22Rv1 (cell line): ENCODE measurements around the gene KREMEN1.
"Not testable (repeated sequence)": the region's sequence is repeated elsewhere in the genome, so short reads cannot be mapped to it uniquely, and the experiment has no call there.

ENCODE experiments used
- H3K27ac ChIP-seq: fragments of 450-650 bp; 2 replicates; pipeline ENCODE4 v1.5.1; 2017
- ZFX ChIP-seq: fragments of 450-650 bp; IDR thresholded peaks from 2 replicates; pipeline ENCODE4 v1.6.1; 2017; ENCODE audit warnings: antibody characterized with exemption, borderline replicate concordance
- TF ChIP-seq, protein P1 (sequence below): fragments of 450-650 bp; IDR thresholded peaks from 2 replicates; pipeline ENCODE4 v1.5.1; 2017; ENCODE audit warnings: mild to moderate bottlenecking

Gene KREMEN1

DNA sequence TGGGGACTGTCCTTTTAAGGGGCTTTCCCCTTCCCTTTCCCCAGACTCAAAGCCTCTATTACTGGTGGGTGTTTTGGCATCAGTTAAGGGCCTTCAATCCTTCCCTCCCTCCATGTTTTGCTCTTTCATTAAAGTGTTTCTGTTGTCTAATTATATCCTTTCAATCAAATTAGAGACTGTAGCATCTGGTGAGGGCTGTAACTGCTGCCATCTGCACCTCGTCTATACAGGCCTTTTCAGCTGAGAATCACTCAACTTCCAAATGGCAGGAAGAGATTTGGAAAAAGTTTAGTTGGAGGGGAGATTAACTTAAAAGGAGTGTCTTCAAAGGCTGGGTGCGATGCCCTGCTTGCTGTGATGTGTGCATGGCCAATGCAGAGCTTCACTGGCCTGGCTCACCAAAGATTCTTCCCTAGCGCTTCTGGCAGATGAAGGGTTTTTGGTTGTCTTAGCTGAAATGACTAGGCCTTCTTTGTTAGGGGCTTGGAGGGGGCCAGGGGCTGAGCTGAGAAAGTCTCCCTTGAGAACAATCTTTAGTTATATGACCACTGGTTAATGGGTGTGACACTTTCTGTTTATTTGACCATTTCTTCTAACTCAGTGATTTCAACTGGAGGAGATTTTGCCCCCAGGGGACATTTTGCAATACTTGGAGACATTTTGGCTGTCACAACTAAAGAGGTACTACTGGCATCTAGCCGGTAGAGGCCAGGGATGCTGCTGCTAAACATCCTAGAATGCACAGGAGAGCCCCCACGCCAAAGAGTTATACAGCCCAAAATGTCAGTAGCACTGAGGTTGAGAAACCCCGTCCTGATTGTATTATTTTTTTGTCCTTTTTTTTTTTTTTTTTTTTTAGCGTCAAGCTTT lies 7.5 kb downstream of the KREMEN1 start:
- no peak overlapping the region for H3K27ac ChIP-seq

DNA sequence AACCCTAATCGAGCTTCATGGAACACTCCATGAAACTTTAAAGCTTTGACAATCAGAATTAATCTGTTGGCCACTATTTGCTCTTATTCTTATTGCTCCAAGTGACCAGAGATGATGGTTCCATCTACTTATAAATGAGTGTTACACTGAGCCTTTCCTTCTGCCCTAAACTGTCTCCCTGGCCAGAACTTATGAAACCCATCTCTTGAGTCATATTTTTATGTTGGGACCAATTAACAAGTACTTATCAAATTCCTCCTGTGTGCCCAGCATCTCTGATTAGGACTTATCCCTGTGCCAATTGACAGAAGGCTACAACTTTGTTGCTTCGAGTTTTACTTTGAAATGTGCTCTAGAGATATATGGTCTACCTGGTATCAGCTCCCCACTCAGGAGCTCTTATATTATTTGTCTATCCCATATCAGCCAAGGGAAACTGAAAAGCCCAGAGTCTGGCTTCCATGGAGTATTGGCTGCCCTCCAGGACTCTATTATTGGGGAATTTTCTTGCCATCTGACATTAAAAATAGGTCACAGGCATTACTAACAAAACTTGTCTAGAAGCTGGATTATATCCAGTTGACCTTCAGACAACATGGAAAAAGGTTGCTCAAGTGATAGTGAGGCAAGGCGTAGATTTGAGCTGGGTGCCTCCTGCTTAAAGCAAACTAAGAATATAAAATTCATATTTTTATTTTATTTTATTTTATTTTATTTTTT lies 8.8 kb downstream of the KREMEN1 start:
- H3K27ac ChIP-seq, result no peak overlapping the region

More for the DNA sequence above, 7.5 kb downstream of the KREMEN1 start:
- no peak for TF ChIP-seq ZFX
- TF ChIP-seq, protein P1, sequence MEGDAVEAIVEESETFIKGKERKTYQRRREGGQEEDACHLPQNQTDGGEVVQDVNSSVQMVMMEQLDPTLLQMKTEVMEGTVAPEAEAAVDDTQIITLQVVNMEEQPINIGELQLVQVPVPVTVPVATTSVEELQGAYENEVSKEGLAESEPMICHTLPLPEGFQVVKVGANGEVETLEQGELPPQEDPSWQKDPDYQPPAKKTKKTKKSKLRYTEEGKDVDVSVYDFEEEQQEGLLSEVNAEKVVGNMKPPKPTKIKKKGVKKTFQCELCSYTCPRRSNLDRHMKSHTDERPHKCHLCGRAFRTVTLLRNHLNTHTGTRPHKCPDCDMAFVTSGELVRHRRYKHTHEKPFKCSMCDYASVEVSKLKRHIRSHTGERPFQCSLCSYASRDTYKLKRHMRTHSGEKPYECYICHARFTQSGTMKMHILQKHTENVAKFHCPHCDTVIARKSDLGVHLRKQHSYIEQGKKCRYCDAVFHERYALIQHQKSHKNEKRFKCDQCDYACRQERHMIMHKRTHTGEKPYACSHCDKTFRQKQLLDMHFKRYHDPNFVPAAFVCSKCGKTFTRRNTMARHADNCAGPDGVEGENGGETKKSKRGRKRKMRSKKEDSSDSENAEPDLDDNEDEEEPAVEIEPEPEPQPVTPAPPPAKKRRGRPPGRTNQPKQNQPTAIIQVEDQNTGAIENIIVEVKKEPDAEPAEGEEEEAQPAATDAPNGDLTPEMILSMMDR, result no peak

DNA sequence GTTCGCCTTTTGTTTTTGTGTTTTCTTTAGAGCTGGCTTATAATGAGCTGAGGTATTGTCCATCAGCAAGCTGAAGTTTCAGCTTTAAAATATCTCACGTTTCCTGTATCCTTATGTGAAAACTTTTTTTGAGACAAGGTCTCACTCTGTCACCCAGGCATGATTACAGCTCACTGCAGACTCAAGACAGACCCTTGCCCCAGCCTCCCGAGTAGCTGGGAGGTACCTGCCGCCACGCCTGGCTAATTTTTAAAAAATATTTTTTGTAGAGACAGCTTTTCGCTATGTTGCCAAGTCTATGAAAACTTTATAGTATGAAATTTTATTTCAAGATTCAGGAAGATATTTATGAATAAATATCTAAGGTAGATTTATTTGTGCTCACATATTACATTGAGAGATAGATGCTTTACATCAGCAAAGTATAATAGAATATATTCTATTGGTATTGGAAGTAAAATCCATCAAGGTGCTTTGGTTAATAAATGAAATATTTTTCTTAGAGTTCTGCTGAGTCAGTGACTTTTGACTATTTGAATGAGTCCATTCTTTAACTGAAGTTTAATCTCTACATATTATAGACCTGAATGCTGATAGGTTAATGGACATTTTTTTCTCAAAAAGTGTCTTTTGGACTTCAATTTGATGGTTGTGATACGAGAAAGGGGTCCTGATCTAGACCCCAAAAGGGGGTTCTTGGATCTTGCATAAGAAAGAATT lies 10.2 kb downstream of the KREMEN1 start:
- H3K27ac ChIP-seq, result no peak overlapping the region
- TF ChIP-seq, protein P1, result no peak
- no peak for TF ChIP-seq ZFX

More for the DNA sequence above, 8.8 kb downstream of the KREMEN1 start:
- TF ChIP-seq, protein P1, result no peak

DNA sequence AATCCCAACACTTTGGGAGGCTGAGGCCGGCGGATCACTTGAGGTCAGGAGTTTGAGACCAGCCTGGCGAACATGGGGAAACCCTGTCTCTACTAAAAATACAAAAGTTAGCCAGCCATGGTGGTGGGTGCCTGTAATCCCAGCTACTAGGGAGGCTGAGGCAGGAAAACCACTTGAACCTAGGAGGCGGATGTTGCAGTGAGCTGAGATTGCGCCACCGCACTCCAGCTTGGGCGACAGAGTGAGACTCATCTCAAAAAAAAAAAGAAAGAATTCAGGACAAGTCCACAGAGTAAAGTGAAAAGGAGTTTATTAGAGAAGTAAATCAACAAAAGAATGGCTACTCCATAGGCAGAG lies 10.7 kb downstream of the KREMEN1 start:
- H3K27ac ChIP-seq, result not testable (repeated sequence)

DNA sequence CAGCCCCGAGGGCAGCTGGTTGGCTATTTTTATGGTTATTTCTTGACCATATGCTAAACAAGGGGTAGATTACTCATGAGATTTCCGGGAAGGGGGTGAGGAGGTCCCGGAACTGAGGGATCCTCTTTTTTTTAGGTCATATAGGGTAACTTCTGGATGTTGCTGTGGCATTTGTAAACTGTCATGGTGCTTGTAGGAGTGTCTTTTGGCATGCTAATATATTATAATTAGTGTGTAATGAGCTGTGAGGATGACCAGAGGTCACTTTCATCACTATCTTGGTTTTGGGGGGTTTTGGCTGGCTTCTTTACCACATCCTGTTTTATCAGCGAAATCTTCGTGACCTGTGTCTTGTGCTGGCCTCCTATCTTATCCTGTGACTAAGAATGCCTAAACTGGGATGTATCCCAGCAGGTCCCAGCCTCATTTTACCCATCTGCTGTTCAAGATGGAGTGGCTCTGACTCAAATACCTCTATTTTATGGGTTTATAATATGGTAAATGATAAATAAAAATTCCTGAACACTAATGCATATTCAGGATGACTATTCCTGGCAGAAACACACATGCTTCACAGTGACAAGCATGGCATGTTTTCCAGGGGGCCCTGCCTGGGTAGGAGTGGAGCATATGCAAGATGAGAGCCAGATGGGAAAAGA lies 11.2 kb downstream of the KREMEN1 start:
- H3K27ac ChIP-seq, result no peak overlapping the region
- TF ChIP-seq, protein P1, result no peak
- TF ChIP-seq ZFX, result no peak

DNA sequence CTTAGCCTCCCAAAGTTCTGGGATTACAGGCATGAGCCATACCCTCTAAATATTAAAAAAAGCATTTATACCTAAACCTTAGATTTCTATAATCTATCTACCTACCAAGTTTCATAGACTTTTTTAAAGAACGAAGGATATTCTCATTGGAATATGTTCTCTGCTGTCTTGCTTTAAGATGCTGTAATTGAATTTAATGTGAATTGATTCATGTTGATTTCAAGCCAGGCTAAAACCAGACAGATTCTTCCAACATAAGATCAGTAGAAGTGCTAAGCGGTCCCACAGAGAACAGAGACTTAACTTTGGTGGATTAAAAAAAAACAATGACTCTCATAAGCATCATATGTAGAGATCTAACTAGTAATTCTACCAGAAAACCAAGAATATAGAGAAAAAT lies 14.2 kb downstream of the KREMEN1 start:
- TF ChIP-seq ZFX, result no peak
- TF ChIP-seq, protein P1, result no peak

DNA sequence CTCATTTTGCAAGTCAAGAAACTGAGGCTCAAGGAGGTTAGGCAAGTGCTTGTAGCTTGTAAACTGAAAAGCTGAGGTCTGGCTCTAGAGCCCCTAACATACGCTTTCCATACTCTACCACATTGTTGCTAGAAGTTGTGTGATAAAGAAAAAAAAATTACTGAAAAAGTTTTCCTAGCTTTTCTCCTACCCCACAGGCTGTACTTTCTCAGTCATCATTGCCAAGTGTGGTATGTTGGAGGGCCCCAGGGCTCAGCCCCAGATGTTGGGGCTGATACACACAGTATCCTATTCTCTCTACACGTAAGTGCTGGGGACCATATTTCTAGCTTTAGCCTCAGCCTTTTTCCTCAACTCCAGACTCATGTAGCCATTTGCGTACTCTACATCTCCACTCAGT lies 16.0 kb downstream of the KREMEN1 start:
- TF ChIP-seq, protein P1, result no peak
- no peak for TF ChIP-seq ZFX
- H3K27ac ChIP-seq, result no peak overlapping the region

More for the DNA sequence above, 14.2 kb downstream of the KREMEN1 start:
- no peak overlapping the region for H3K27ac ChIP-seq
